Measurements from ENCODE around the gene STX1A.

STX1A gene
- 5.9 to 56.4 (median 8.8) reads per million in 4 experiments for total RNA-seq

DNA sequence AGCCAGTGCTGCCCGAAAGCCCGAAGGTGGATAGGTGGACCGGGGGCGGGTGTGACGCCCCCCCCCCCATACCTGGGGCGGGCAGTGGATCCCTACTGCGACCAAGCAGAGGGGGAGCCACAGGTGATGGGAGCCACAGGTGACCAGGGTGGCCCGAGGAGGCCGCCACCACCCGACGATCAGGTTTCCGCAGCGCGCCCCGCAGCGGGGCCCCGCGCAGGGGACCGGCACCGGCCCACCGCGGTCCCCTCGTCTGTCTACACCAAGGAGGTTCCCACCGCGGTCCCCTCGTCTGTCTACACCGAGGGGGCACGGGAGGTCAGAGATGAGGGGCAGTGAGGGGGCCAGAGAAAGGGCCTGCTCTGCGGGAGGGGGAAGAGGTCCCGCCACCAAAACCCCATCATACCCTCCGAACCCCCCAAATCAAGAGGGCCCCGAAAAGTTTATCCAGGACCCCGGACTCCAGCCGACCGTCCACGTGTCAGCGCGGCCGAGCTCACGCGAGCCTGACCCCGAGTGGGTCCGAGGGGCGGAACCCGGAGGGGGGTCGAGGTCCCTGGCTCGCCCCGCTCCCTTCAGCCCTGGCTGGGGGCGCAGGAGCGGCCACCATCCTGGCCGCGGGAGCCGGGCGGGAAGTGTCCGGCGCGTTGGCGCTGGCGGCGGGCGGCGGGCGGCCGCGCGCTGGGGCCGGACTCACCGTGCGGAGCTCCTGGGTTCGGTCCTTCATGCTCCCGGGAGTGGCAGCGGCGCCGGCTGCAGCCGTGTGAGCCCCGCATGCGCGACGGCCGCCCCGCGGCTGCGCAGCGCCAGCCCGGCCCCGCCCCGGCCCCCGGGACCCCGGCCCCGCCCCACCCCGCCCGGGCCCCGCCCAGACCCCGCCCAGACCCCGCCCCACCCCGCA, at the start of gene STX1A:
STX1A (minus strand) TSS at position 765 of the 901 bp plus-strand sequence; CDS start at position 727, 38 bp downstream.
- peak; percentile 61 for DNase-seq

DNA sequence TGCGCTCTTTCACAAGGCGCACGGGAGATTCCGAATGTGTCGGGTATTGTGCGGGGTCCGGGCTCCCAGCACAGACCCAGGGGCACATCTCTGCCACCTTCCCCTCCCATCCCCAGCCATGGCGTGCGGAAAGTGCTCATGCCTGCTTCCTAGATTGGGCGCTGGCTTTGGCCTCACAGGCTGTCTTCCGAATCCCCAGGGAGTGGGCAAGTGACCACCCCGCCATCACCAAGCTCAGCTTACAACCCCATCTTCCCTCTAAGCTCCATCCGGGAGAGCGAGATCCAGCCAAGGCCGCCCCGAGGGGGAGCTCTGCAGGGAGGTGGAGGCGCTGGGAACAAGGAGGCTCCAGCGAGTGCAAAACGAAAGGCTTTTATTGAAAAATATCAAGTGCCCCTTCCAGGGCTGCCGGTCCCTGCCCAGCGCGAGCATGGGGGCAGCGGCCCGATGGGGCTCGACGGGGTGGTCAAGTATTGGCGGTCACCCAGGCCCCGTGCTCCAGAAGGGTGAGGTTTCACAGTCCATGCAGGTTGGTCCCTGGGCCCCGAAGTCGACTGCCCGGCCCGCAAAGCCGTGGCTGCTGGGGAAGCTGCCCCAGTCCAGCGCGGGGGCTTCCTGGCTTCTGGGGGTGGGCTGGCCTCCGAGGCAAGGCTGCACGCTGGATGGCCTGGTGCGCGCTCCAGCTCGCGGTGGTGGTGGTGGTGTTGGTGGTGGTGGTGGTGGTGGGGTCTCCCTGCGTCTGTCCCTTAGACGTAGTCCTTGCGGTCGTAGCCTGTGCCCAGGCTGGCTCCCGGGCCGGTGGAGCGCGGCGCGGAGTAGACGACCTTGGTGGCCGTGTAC, 49.4 kb upstream of the STX1A start:
- no peak for DNase-seq

DNA sequence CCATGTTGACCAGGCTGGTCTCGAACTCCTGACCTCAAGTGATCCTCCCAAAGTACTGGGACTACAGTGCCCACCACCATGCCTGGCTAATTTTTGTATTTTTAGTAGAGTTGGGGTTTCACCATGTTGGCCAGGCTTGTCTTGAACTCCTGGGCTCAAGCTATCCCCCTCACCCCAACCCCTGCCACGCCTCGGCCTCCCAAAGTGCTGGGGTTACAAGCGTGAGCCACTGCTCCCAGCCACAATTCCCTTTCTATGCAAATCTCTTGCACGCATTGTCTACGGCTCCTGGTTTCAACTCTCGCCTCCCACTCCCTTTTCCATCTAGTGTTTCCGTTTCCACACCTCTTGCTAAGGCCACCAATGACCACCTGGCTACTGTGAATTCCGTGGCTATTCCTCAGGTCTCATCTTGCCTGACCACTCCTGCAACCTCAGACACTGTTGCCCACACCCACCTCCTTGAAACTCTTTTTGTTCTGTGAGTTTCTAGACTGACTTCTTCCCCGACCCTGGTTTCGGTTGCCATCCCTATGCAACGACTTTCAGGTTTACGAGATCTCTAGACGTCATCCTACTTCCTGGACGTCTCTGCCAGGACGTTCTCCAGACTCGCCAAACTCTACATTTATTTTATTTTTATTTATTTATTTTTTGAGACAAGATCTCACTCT, 47.2 kb upstream of the STX1A start:
- no peak for DNase-seq

DNA sequence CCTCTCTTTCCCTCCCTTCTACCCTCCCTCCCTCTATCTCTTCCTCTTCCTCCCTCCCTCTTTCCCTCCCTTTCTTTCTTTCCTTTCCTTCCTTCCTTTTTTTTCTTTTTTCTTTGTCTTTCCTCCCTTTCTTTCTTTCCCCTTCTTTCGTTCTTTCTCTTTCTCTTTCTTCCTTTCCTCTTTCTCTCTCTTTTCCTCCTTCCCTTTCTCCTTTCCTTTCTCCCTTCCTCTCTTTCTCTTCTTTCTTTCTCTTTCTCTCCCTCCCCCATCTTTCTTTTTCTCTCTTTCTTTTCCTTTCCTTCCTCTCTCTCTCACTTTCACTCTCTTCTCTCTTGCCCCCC, 43.2 kb upstream of the STX1A start:
- DNase-seq: no peak

DNA sequence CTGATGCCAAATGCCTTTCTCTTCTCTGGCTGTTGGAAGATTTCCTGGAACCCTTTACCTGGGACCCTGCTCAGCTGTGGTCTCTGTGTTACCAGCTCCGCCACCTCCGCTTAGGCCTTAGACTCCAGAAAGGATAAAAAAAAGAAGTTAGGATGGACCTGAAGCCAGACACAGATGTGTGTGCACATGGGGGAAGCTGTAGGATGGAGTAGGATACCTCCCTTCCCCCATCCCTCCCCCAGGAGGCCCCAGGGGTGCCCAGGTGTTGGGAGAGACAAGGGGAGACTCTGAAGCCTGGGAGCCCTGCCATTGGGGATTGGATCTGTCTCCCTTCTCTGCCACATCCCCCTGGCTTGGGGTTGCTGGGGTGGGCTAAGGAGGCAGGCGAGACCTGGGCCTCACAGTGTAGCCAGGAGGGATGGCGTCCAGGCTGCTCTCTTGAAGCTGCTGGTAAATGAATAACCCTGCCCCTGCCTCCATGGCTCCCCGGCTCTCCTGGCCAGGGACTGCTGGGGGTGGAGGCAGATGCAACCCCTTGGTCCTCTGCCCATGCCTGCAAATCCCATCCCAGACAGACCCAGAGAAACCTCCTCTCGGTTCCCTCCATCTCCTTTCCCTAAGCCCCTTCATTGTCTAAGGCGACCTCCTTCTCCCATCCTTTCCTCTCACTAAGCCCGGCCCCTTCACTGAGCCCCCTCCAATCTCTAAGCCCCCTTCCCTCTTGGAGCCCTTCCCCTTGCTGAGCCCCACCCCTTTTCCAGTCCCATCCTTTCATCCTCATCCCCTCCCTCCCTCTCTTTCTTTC, 42.6 kb upstream of the STX1A start:
- DNase-seq: no peak

DNA sequence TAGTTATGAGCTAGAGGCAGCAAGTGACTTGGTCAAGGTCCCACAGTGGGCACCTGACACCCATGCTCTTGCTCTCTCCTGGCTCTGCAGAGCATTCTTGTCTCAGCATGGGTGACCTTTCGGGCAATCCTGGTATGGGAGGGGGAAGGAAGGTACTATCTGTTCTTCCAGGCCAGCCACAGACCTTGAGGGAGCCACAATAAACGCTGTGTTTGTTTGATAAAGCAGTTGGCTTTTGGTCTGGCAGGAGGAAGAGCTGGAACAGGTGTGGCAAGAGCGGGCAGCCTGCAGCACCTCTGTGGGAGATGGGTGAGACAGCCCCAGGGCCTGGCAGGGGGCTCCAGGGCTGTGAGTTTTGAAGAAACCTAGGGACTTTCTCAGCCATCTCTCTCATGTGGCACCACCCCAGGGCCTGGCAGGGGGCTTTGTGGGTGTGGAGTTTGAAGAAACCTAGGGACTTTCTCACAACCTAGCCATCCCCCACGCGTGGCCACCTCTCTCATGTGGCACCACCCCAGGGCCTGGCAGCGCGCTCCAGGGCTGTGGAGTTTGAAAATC, 39.2 kb upstream of the STX1A start:
- DNase-seq: no peak

DNA sequence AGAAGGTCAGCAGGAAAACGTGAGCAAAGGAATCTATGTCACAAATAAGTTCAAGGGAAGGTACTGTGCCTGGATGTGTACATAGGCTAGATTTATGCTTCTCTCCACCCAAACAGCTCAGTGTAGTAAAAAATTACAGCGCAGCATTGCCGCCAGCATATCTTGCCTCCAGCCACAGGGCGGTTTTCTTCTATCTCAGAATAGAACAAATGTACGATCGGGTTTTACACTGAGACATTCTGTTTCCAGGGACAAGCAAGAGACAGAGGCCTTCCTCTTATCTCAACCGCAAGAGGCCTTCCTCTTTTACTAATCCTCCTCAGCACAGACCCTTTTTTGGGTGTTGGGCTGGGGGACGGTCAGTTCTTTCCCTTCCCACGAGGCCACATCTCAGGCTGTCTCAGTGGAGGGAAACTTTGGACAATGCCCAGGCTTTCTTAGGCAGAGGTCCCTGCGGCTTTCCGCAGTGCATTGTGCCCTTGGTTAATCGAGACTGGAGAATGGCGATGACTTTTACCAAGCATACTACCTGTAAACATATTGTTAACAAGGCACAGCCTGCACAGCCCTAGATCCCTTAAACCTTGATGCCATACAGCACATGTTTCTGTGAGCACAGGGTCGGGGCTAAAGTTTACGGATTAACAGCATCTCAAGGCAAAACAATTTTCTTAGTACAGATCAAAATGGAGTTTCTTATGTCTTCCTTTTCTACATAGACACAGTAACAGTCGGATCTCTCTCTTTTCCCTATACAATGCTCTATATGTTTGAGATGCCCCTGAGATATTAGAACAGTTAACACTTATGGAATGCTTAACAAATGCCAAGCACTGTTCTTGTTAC, 30.7 kb upstream of the STX1A start:
- DNase-seq: no peak

DNA sequence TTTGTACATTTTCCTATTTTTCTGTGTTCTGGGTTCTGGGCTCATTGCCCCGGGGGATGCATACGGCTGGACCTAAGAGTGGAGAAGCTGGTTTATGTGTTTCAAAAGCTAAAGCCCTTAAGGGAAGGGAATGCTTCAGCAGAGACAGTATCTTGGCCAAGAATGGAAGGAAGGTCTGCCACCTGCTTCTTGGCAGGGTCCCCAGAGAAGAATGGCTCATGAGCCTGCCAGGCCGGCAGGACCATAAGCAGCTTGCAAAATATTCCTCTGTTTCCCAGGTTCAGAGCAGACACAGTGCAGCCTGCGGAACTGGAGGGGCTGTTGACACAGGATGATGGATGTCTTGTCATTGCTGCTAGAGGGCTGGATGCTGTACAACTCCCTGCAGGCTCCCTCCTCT, 26.9 kb upstream of the STX1A start:
- no peak for DNase-seq

DNA sequence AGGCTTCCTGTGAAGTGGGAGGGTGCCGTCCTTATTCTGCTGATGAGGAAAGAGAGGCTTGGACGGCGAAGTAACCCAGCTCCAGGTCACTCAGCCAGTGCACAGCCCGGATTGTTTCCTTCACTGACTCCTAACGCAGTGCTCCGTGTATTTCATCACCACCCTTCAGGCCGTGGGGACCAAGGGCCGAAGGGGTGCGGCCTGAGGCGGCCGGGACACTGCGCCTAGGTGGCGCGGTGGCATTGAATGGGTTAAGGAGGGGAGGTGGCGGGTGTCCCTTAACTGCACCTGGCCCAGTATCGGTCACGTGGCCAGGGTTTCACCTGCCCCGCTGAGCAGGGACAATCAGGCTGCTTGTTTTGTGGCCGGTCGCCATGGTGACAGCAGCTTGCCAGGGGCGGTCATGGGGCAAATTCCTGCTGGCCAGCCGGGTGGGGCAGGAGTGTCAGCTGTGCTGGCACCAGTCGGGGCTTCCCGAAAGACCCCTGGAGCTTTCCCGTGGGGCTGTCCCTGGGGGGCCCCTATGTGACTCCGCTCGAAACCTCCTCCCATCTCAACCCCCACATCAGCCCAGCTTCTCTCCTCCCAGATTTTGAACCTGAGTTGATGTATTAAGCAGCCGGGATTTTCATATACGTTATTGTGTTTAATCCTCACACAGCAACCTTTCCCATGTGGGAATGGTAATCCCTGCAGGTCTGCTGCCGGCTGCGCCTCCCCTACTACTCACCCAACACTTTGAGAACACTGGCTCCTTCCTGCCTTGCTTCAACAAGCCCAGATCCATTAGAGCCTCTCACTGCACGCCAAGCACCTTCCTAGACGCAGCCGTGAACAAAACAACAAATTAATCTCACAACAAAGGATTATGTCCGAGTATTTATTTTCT, 23.5 kb upstream of the STX1A start:
- DNase-seq: no peak

DNA sequence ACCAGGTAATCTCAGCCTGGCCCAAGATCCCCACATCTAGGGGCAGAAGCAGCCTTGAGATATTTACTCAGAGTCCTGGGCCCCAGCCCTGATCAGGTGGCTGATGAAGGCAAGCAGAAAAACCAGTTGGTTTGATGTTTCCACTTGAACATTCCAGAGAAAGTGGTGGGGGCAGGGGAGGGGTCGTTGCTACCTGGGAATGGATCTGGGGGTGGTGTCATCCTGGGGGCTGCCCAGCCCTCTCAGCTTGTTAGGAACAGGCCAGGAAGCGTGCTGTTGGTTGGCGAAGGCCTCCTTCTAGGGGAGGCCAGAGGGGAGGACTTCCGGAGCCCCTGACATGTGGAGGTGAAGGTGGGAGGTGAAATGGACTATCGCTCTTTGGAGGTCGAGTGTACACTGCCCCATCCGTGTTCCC, 22.9 kb upstream of the STX1A start:
- DNase-seq: no peak

DNA sequence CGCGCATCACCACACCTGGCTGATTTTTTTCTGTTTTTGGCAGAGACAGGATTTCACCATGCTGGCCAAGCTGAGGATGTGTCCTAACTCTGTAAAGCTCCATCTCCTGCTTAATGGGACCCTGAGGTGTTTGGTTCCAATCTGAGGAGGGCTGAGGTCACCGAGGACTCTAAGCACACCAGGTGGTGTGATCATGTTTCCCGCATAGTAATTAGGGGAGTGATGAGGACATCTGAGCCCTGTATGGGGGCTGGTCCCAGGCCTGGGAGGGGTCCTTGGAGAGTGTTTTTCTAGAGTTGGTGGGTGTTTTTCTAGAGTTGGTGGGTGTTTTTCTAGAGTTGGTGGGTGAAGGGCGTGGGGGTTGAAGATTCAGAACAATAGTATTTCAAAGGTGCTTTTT, 22.1 kb upstream of the STX1A start:
- DNase-seq: no peak

DNA sequence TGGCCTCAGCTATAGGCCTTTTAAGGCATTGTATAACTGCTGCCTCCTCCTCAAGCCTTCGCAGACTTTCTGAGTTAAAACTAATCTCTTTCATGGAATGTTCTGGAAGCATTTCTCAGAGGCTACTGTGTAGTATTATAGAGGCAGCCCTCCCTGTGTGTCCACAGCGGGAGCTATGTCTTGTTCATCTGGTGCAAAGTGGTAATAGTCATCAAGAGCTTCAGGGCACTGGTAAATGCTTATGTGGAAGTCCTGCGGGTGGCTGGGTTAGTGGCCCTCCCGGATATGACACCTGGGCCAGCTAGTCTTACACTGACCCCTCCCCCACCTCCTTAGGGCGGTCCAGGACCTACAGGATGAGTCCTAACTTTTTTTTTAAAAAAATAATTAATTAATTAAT, 21.3 kb upstream of the STX1A start:
- no peak for DNase-seq

DNA sequence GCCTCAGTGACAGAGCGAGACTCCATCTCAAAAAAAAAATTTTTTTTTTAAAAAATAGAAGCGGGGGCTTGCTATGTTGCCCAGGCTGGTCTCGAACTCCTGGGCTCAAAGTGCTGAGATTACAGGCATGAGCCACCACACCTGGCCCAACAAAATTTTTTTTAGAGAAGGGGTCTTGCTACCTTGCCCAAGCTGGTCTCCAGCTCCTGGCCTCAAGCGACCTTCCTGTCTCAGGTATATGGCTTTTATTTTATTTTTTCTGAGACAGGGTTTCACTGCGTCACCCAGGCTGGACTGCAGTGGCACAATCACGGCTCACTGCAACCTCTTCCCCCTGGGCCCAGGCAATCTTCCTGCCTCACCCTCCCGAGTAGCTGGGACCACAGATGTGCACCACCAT, 20.7 kb upstream of the STX1A start:
- DNase-seq: no peak

DNA sequence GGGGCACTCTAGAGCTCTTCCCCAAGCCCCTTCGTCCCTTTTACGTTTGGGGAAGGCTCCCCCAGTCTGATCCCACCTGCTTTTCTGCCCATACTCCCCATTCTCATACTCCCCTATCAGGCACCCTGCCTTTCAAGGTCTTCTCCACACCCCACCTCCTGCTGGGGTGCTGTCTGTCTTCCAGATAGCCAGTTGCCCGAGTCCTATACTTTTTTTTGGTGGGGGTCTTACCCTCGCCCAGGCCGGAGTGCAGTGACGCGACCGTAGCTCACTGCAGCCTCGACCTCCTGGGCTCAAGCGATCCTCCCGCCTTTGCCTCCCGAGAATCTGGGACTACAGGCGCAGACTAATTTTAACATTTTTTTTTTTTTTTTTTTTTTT, 19.9 kb upstream of the STX1A start:
- no peak for DNase-seq

DNA sequence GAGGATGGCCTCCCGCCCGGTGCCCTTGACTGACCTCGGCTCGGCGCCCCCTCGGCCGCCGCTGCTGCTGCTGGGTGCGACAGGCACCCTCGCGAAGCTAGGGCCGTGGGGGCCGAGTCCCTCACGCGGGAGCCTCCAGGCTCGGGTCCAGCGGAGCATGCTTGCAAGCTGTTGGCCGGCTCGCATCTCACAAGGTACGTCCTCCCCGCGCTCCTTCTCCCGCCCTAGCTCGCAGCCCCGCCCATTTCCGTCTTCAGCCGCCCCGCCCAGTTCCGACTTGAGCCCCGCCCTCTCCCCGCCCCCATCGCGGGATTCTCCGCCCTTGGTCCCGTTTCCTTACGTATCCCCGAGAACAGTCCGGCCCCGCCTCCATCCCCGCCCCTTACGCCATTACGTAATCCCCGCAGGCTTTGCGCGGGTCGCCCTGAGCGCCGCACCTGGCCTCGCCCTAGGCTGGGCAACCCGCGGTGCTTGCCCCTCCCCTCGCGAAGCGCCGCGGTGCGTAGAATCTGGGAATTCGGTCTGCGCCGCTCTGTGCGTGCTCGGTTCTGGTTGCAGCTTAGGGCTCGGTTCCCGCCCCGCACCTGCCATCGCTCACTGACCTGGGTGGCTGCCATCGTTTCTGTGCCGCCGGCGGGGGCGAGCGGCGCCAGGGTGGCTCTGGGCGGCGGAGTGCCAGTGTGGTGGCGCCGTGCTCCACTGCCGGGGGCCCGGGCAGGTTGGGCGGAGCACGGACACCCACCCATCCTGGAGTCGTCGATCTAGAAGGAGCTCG, 19.3 kb upstream of the STX1A start, which contains the start of gene ABHD11:
ABHD11 (minus strand) TSS at position 191 of the 775 bp plus-strand sequence; CDS start at position 159, 32 bp downstream.
- peak; percentile 99 for DNase-seq

DNA sequence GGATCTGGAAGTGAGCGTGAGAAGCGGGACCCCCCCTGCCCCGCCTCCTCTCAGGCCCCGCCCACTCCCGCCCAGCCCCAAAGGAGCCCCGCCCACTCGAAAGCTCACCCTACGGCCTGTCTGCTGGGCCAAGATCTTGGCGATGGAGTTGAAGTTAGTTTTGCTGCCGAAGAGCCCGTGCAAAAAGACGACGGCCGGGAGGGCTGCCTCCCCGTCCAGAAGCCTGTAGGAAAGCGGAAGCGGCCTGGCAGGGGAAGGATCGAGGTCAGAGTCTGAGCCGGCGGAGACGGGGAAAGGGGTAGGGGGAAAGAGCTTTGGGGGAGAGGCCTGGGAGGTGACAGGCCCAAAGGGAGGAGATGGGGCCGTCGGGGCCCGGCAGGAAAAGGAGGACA, 18.7 kb upstream of the STX1A start:
- peak; percentile 69 for DNase-seq

DNA sequence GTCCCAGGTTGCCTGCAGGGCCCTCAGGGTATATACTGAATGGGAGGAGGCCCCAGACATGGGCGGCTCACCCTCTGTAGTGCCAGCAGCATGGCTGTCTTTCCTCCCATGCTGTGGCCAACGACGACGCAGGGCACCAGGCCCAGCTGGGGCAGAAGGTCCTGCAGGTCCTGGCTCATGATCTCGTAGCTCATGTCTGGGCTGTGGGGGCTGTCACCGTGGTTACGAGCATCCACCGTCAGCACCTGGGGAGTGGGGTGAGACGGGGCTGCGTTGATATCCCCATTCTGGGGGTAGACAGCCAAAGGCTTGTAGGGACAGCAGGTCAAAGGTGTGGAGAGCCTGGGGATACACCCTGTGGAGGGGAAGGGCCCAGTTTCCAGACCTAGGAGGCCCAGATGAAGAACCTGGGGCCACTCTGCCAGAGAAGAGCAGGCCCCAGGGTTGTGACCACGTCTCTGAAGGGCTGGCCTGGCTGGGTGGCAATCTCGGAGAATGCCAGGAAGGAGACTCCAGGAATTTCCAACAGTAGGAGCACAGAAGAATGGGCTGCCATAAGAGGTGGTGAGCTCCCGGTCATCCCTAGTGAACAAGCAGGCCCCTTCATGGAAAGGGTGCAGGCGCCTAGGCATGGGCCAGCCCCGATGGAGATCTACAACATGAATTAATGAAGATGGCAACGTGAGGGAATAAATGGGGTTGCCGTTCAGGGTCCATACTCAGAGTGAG, 18.2 kb upstream of the STX1A start:
- DNase-seq: no peak

DNA sequence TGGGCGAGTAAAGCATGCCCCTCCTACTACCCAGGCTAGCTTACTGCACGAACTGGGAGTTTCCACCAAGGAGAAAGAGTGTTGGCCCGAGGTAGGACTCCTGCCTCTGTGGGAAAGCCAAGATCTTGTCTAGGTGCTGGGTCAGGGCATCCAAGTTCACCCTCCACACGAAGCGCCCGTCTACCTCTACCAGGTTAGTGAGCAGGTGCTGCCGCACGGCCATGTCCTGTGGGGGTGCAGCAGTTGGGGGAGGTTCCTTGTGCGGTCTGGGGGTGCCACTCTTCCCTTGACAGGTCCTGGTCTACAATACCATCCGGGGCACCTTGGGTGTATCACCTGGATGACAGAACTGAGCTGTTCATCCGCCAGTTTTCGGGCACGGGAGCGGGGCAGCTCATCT, 17.4 kb upstream of the STX1A start:
- no peak for DNase-seq

DNA sequence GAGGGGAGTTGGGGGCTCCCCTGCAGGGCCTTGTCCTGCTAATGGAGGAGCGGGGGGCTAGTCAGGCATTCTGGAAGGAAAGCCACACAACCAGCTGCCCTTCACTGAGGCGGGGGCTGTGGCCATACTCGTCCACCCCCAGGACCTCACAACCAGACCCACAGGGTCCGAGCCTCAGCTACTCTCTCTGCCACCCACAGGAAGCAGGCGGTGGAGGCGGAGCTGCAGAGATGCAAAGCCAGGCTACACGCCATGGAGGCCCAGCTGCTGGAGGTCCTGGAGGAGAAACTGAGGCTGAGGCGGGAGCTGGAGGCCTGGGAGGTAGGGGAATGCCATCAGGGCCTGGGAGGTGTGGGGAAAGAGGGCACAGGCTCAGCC, 16.0 kb upstream of the STX1A start:
- no peak for DNase-seq

Data from effector CD8-positive, alpha-beta T cell (primary cell).